ENCODE measurements around the gene TERB2.
"Not testable (repeated sequence)": the region's sequence is repeated elsewhere in the genome, so short reads cannot be mapped to it uniquely, and the experiment has no call there.

Gene TERB2, protein sequence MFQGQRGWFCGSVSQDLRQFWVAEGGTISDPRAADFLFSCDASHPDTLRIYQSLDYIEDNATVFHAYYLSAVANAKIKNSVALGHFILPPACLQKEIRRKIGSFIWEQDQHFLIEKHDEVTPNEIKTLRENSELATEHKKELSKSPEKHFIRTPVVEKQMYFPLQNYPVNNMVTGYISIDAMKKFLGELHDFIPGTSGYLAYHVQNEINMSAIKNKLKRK

DNA sequence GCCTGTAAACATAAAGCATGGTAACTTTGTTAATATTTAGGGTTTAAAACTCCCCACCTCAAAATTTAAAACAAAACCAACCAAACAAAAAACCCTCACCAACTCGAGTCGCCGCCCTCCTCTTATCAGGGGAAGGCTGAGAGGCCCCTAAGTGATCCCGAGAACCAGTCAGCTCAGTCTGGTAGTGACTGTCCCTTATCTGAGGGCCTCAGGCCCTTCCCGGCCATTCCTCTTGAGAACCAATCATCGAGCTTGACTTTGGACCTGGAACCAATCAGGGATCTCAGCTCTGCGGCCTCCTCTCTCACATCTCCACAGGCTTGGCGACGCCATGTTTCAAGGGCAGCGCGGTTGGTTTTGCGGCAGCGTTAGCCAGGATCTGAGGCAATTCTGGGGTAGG lies at the start of gene TERB2:
TERB2 (plus strand) TSS at position 300 of the 400 bp plus-strand sequence; CDS start at position 332, 32 bp downstream.
- no peak for DNase-seq (ENCODE audit: low spot score)

DNA sequence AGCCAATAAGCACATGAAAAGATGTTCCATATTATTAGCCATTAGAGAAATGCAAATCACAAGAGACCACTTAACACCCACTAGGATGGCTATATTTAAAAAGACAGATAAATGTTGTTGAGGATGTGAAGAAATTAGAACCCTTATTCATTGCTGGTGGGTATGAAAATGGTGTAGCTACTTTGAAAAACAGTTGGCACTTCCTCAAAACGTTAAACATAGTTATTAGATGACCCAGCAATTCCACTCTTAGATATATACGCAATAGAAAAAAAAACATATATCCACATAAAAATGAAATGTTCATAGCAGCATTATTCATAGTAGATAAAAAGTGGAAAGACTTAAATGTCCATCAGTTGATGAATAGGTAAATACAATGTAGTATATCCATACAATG lies 47.1 kb upstream of the TERB2 start:
- no peak for DNase-seq (ENCODE audit: low spot score)

DNA sequence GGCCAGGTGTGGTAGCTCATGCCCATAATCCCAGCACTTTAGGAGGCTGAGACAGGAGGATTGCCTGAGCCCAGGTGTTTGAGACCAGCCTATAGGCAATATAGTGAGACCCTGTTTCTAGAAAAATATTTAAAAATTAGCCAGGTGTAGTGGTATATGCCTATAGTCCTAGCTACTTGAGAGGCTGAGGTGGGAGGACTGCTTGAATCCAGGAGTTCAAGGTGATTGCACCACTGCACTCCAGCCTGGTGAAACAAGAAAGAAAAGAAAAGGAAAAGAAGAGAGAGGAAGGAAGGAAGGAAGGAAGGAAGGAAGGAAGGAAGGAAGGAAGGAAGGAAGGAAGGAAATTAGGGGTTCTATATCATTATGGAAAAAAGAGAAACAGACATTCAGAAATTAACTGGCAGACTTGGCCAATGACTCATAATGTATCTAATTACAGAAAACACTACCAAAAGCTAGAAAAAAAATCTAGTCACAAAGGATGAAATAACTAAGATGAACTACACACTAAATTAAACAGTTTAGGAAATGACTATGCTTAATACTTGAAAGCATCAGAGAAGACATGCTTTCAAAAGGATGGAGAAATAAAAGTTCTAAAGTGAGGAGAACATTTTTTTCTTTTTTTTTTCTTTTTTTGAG lies 45.4 kb upstream of the TERB2 start:
- DNase-seq (ENCODE audit: low spot score), result no peak

DNA sequence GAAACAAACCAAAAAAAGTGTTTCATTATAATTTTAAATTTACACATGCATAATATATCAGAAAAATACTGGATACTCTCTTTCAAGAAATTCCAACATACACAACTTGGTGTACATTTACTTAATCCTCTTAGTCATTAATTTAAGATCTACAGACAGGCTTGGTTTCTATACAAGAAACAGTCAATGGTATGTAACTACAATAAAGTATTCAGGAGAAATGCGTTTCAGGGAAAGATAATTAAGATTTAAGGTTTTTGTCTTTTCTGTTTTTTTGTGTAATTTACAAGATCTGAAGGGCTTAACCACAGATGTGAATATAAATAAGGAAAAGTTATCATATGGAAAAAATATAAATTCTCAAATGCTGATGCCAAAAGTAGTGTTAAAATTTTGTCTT lies 44.3 kb upstream of the TERB2 start:
- not testable (repeated sequence) for DNase-seq (ENCODE audit: low spot score)

DNA sequence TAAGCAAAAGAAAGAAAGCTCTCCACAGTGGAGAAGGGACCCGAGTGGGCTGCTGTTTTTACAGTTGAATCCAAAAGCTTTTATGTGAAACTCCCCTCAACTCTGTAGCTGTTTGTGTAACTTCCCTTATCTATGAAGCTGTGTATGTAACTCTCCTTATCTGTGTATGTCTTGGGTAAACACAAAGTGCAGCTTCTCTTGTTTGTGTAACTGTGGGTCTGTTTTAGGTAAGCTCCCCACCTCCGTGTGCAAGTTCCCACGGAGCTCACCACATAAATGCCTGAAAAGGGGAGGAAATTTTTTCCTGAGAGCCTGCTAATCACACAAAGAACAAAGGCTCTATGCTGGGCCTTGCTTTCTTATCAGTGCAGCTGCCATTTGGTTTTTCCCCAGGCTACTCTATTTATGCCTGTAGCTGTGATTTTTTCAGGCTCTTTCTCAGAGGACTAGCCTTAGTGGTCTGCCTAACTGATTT lies 43.5 kb upstream of the TERB2 start:
- DNase-seq (ENCODE audit: low spot score), result not testable (repeated sequence)

DNA sequence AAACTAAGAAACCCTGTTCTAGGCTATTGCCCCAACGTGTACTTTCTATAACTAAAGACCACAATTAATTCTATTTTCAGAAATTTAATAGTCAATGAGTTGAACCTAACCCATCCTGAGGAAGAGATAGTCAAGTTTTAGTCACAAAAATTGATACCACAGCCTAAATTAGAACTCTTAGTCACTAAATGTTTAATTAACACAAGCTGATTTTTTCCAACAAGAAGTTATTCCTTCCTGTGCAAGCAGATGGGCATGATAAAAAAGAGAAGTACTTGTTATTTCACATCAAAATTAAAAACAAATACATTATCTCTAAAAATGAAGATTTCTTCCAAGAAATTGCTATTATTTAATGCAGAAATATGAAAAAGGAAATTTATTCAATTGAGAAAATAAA lies 38.4 kb upstream of the TERB2 start:
- DNase-seq (ENCODE audit: low spot score), result no peak

DNA sequence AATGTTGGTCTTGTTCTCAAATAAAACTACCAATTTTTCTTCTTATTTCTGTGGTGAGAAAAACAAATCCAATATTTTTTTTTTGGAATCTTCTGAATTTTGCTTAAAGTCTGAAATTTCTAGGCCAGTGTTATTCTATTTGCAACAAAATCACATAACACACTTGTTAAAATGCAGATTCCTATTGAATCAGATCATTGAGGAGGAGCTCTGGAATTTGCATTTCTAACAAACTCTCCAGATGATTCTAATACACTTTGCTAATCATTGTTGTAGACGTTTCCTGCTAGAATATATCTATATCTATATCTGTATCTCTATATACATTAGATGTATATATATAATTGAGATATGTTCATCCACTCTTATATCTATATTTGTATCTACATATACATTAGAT lies 27.8 kb upstream of the TERB2 start:
- not testable (repeated sequence) for DNase-seq (ENCODE audit: low spot score)

DNA sequence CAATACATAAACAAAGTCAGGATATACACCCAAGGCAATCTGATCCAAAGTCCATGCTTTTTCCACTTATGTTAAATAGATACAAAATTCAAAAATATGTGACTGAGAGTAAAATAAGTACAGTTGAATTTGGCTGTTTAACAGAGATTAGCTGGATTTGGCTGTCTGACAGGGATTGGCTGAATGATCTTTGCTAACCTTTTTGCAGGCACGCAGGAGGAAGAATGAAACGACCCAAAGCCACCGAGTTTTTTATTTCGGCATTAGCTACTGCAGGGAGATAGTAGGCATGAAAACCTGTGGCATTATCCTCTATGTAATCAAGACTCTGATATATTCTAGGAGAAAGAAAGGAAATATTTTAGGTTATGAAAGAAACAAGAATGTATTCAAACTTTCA lies 26.2 kb upstream of the TERB2 start:
- DNase-seq (ENCODE audit: low spot score), result not testable (repeated sequence)

DNA sequence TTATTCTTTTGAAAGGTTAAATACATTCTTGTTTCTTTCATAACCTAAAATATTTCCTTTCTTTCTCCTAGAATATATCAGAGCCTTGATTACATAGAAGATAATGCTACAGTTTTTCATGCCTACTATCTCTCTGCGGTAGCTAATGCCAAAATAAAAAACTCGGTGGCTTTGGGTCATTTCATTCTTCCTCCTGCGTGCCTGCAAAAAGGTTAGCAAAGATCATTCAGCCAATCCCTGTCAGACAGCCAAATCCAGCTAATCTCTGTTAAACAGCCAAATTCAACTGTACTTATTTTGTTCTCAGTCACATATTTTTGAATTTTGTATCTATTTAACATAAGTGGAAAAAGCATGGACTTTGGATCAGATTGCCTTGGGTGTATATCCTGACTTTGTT lies 1.8 kb downstream of the TERB2 start:
- not testable (repeated sequence) for DNase-seq (ENCODE audit: low spot score)

DNA sequence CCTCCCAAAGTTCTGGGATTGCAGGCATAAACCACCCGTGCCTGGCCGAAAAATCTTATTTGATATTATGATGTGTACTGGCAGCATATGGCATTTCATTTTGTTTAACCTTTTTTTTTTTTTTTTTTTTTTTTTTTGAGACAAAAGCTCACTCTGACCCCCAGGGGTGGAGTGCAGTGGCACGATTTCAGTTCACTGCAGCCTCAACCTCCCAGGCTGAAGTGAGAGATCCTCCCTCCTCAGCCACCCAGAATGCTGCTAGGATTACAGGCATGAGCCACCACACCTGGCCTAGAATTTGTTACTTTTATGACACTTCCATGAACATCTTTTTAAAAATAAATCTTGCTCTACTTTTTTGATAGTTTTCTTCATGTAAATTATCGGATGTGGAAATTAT lies 12.0 kb downstream of the TERB2 start:
- DNase-seq (ENCODE audit: low spot score), result no peak

DNA sequence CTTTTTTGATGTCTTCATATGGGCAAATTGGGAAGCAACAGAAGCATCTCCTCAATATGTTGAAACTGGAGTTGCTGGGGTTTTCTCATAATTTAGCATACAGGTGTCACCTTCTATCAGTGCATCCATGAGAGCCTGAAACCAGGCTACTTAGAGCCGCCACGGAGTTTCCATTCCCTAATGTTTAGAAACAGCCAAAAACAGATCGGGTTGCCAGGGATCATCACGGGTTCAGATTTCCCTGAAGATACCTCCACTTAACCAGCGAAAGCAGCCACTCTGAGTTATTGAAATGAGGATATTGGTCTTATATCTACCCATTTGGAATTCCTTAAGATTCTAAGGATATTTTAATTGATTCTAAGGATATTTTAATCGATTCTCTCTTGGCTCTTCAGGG lies 14.5 kb downstream of the TERB2 start:
- DNase-seq (ENCODE audit: low spot score), result no peak

DNA sequence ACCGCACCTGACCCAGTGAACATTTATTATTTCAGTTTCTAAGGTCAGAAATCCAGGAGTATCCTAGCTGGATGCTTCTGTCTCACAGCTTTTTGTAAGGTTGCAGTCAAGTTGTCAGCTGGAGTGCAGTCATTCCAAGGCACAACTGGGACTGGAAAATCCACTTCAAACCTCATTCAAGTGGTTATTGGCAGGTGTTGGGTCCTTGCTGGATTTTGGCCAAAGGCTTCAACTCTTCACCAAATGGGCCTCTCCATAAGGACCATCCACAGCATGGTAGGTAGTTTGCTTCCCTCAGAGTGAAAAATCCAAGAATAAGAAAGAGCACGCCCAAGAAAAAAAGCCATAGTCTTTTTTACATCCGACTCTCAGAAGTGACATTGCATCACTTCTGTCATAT lies 19.7 kb downstream of the TERB2 start:
- DNase-seq (ENCODE audit: low spot score), result not testable (repeated sequence)

DNA sequence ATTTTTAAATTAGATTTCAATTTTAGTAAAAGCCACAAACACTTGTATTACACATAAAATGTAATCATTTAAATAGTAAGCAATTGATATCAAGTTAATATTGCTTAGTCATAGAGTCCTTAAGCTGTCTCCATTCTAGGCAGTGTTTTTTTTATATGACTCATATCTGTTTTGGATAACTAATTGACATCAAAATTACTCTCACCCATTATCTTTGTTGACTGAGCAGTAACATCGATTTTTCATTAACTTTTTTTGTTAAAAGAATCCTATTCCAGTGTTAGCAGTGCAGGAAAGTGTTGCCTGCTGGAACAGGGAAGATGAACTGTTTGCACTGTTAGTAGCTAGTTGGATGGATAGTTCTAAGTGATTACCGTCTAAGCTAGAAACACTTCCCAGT lies 21.3 kb downstream of the TERB2 start:
- DNase-seq (ENCODE audit: low spot score), result not testable (repeated sequence)

DNA sequence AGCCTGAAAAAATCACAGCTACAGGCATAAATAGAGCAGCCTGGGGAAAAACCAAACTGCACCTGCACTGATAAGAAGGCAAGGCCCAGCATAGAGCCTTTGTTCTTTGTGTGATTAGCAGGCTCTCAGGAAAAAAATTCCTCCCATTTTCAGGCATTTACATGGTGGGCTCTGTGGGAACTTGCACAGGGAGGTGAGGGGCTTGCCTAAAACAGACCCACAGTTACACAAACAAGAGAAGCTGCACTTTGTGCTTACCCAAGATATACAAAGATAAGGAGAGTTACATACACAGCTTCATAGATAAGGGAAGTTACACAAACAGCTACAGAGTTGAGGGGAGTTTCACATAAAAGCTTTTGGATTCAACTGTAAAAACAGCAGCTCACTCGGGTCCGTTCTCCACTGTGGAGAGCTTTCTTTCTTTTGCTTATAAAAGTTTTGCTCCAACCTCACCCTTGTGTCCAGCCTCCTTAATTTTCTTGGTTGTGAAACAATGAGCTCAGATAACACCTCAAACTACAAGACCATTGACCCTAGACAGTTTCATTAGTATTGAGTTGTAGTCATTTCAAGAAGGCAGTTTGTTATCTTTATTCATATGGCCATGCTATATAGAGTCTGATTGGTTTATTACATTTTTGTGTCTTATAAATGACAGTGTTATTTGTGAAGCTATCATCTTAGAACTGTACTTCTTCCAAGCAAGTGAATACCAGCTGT lies 23.3 kb downstream of the TERB2 start:
- not testable (repeated sequence) for DNase-seq (ENCODE audit: low spot score)

DNA sequence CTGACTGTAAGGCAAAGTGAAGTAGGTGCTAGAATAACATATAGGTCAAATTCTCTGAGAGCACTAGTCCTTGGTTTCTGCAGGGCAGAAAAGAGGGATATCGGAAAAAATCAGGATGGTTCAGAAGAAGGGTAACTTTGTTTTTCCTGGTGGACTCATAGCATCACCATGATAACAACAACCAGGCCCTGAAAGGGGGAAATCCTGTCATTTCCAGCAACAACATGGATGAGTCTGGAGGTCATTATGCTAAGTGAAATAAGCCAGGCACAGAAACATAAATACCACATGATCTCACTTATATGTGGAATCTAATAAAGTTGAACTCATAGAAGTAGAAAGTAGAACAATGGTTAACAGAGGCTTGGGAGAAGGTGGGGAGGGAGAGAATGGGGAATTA lies 27.7 kb downstream of the TERB2 start:
- not testable (repeated sequence) for DNase-seq (ENCODE audit: low spot score)

DNA sequence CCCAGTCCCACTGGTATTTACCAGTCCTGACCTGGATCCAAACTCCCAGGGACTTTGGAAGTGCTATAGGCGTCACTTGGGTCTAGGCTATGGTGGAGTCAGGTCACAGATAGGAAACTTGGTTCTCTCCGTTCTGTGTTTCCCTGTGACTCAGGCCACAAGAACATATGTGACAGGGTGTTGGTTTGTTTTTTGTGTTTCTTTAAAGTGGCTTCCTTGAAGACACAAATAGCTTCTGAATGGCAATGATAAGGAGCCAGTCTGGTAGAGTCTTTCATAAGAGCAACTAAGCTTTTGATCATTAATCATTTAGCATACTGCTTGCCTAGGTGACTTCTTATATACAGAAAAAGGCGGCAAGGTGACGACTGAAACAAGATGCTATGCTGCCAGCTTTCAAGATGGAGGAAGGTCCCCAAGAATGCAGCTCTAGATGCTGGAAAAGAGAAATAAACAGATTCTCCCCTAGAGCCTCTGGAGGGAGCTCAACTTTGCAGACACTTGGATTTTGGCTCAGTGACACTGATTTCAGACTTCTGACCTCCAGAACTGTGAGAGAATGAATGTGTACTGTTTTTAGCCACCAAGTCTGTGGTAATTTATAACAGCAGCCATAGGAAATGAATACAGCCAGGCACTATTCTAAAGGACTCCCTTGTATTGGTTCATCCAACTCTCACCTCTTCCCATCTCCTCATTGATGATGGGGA lies 30.0 kb downstream of the TERB2 start:
- not testable (repeated sequence) for DNase-seq (ENCODE audit: low spot score)

DNA sequence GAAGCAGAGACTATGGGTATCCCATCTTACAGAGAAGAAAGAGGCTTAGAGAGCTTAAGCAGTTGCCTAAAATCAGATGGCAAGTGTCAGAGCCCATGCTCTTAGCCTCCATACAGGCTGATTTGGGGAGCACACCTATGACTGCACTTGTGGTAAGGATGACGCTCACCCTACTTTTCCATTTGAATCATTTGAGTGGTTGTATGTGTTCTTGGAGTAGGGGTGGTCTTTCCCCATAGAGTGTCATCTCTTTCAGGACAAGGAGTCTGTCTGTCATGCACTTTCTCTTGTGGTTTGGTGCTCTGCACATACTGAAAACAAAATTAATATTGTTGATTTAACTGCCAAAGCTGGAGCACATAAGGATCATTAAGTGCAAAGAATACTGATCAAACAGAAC lies 31.2 kb downstream of the TERB2 start:
- not testable (repeated sequence) for DNase-seq (ENCODE audit: low spot score)

DNA sequence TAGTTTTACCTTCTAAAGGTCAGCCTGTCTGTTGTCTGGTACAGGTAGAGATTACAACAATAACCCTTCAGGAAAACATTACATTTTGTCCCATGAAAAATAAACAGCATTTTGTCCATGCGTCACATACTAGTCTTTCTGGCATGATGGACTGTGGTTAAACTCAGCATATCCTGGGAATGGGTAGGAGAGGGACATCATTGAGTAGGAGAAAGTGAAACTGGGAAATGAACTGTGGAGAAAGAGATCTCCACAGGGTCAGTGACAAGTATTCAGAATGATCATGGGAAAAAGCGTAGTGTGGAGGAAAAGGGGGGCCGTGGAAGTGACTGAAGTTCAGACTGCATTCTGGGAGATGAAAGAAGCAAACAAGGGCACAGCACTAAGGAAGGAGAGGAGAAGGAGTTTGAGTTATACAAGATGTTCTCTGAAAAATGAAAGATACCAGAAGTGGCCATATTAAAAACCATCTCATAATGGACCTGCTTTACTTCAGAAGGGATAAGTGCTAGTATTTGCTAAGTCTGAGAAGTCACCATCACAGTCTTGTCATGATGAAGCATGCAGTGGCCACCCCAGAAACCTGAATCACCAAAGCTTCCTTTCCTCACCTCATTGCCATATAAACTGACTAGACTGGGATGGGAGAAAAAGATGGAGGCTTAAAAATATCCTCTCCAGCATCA lies 31.8 kb downstream of the TERB2 start:
- not testable (repeated sequence) for DNase-seq (ENCODE audit: low spot score)

DNA sequence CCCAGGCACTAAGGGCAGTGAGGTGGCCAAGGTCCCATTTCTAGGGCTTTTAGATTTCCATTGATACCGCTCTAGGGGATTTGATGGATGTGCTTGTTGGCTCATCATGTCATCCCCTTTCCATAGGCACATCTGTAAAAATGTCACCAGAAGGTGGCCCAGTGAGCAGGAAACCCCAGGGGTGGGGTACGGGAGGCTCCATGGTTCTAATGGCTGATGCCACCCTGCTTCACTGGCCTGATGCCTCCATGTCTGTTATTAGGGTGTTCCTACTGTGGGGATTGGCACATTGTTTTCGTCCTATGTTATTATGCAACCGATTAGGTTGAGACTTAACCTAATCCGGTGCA lies 32.4 kb downstream of the TERB2 start:
- DNase-seq (ENCODE audit: low spot score), result not testable (repeated sequence)

DNA sequence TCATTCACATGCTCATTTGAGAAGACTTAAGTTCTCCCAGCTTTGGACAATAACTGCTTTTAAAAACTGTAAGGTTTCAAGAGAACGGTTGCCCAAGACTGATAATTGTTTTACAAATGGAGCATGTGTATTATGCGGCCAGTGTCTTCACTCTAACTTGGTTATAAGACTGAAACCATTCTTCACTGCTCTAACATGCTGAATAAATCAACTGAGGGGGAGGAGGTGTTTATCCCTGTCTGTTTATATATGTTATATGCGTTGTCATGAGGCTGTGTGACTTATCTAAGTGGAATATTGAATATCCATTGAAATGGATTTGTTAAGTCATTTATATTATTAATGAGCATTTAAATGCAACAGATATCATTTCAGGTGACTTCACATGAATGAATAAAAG lies 41.1 kb downstream of the TERB2 start:
- not testable (repeated sequence) for DNase-seq (ENCODE audit: low spot score)

DNA sequence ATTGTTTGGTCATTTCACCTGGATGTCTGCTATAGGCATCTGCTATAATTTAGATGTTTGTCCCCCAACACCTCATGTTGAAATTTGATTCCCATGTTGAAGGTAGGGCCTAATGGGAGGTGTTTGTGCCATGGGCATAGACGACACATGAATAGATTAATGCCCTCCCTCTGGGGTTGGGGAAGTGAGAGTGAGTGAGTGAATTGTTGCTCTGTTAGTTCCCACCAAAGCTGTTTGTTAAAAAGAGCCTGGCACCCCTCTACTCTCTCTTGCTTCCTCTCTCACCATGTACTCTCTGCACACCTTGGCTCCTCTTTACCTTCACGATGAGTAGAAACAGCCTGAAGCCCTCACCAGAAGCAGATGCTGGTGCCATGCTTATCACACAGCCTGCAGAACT lies 42.6 kb downstream of the TERB2 start:
- DNase-seq (ENCODE audit: low spot score), result no peak

DNA sequence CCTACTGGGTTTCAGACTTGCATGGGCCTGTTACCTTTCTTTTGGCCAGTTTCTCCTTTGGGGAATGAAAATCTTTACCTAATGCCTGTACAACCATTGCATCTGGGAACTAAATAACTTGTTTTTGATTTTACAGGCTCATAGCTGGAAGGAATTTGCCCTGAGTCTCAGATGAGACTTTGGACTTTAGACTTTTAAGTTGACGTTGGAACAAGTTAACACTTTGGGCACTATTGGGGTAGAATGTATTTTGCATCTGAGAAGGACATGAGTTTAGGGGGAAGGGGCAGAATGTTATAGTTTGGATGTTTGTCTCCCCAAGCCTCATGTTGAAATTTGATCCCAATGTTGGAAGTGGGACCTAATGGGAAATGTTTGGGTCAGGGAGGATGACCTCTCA lies 44.7 kb downstream of the TERB2 start:
- DNase-seq (ENCODE audit: low spot score), result not testable (repeated sequence)
